PFSK-1 (cell line): ENCODE results near the gene ANGPT4.

Source experiments
- FOXP2 ChIP-seq: optimal IDR thresholded peaks from 2 replicates; pipeline ENCODE3; 2011; ENCODE audit warnings: borderline replicate concordance, control low read depth, inconsistent platforms; ENCODE audit not compliant: insufficient read depth; ENCODE audit errors: extremely low read length, extremely low read depth
- POLR2AphosphoS5 ChIP-seq: IDR thresholded peaks from 2 replicates; pipeline ENCODE4 v1.6.1; 2012; ENCODE audit warnings: low read depth, mild to moderate bottlenecking, control low read depth, low read length, moderate library complexity
- REST ChIP-seq, 2 experiments: IDR thresholded peaks; 2 replicates each; pipeline versions ENCODE4 v1.6.1 to v1.8.0; 2011 to 2012; ENCODE audit warnings: low read depth in 2 of 2, low read length in 2 of 2, control low read depth in 1 of 2, inconsistent platforms in 1 of 2, mild to moderate bottlenecking in 1 of 2, moderate library complexity in 1 of 2; ENCODE audit not compliant: insufficient read depth in 1 of 2
- SIN3A ChIP-seq: IDR thresholded peaks from 2 replicates; pipeline ENCODE4 v1.6.1; 2012; ENCODE audit warnings: mild to moderate bottlenecking, low read length, moderate library complexity, borderline replicate concordance; ENCODE audit not compliant: insufficient read depth
- TAF1 ChIP-seq: IDR thresholded peaks from 2 replicates; pipeline ENCODE4 v1.6.1; 2012; ENCODE audit warnings: low read length, control low read depth, borderline replicate concordance; ENCODE audit not compliant: insufficient read depth

The ANGPT4 gene

GRCh38 chr20:961768-962167 lies 45.6 kb upstream of the ANGPT4 start:
- TF ChIP-seq SIN3A (no peak), POLR2AphosphoS5 (no peak), TAF1 (no peak), FOXP2 (no peak), REST (IDR thresholded peaks at IDR 0.05; ENCODE audit: insufficient read depth in 1 of 2, low read depth in 2 of 2, low read length in 2 of 2) (no peak)

- TF ChIP-seq SIN3A = no peak
These were observed 44.0 kb upstream of the ANGPT4 start for GRCh38 chr20:959996-960615.

GRCh38 chr20:958936-959815 lies 43.0 kb upstream of the ANGPT4 start:
- no peak for TF ChIP-seq SIN3A
- no peak for TF ChIP-seq FOXP2
- TF ChIP-seq REST (IDR thresholded peaks at IDR 0.05; ENCODE audit: insufficient read depth in 1 of 2, low read depth in 2 of 2, low read length in 2 of 2) = no peak
- no peak for TF ChIP-seq TAF1
- no peak for TF ChIP-seq POLR2AphosphoS5

- TF ChIP-seq TAF1 (no peak), REST (IDR thresholded peaks at IDR 0.05; ENCODE audit: insufficient read depth in 1 of 2, low read depth in 2 of 2, low read length in 2 of 2) (no peak), SIN3A (no peak), FOXP2 (no peak), POLR2AphosphoS5 (no peak)
These were observed 41.4 kb upstream of the ANGPT4 start for GRCh38 chr20:957544-957943.

- TF ChIP-seq REST (IDR thresholded peaks at IDR 0.05; ENCODE audit: insufficient read depth in 1 of 2, low read depth in 2 of 2, low read length in 2 of 2) (peak in 1 of 2 experiments; percentile 37; a peak in 1 of 4 replicates), SIN3A (no peak)
These were observed 40.3 kb upstream of the ANGPT4 start for GRCh38 chr20:956330-956951.
